ENCODE data around the gene GAPVD1. TPM values are rescaled to one million over a fixed set of nuclear protein-coding genes. Genes with fewer than 3 reads are reported as not detected.
"Not testable (repeated sequence)": the region's sequence is repeated elsewhere in the genome, so short reads cannot be mapped to it uniquely, and the experiment has no call there.

The GAPVD1 gene
- total and polyA plus RNA-seq, 2 of the 13 experiments (the other 11 are each of a cell fraction or from before 2014, with no cell fraction given) = 11.1 to 33.2 TPM

DNA sequence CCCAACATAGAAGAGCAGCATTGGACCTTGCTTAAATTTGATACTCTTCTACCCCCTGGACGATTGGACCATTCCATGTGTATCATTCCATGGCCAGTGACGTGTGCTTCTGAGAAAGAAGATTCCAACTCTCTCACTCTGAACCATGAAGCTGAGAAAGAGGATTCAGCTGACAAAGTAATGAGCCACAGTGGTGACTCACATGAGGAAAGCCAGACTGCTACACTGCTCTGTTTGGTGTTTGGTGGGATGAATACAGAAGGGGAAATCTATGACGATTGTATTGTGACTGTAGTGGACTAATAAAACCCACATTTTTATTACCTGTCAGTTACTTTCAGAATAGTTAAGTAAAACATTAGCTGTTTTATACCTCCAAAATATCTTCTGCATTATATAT, 27.9 kb upstream of the GAPVD1 start:
- H3K9ac ChIP-seq (ENCODE audit: insufficient read depth, low read depth, low read length) = no peak overlapping the region
- H4K20me1 ChIP-seq (ENCODE audit: insufficient read depth, low read length) = peaks cover 36% of the 10 kb centered on the region
- FAIRE-seq (no peak), DNase-seq (ENCODE audit: low spot score) (no peak), ATAC-seq (peak; percentile 37)
- H3K4me2 ChIP-seq (ENCODE audit: low read depth, low read length) = no peak overlapping the region
- H3K4me1 ChIP-seq (ENCODE audit: insufficient read depth, low read length) = peaks cover 38% of the 10 kb centered on the region
- H3K27ac ChIP-seq (ENCODE audit: extremely low read length, insufficient read depth, low read length) = no peak overlapping the region
- ChIA-PET POLR2A (interaction anchor here (1.9 kb wide), 1 partner anchor 8 kb away, joined by 15 read pairs; the partner anchor contains the start of gene HSPA5), CTCF (ENCODE audit: low intra/inter-chr PET ratio, low total read pairs) (no interaction called here)
- H3K9me3 ChIP-seq (ENCODE audit: low read length) = no peaks in the 10 kb centered on the region
- peaks cover 20% of the 10 kb centered on the region for H3K79me2 ChIP-seq (ENCODE audit: insufficient read depth, low read length)
- no TSS peak for BruUV-seq (replicated peaks)
- WGBS (ENCODE audit: low lambda C conversion rate) = 91% methylated on average over 3 of the region's 3 CpGs
- in situ Hi-C loops (cut with HindIII; ENCODE audit: extremely low pct_ligation_motif_present, low pct_unique_long_range_greater_than_20kb) (no loop called here), intact Hi-C loops (cut with micrococcal nuclease; ENCODE audit: unreplicated experiment) (no loop called here)
- H3K27me3 ChIP-seq (ENCODE audit: control insufficient read depth in 1 of 2, insufficient read depth in 2 of 2, low read length in 2 of 2) = no peaks in the 10 kb centered on the region
- H3K36me3 ChIP-seq (replicated peaks in 1 of 2; ENCODE audit: control insufficient read depth in 1 of 2, insufficient read depth in 2 of 2, low read length in 2 of 2) = peaks cover 7 to 75% of the 10 kb centered on the region in 2 experiments
- TF ChIP-seq ZFYVE20 (CRISPR knock-in tag; IDR thresholded peaks at IDR 0.05; ENCODE audit: borderline replicate concordance, low read depth) = no peak
- 0 out of 4 replicates have a peak, but pooled peaks of 1 of the 2 experiments have one; percentile 14 for TF ChIP-seq POLR2A (IDR thresholded peaks at IDR 0.05; ENCODE audit: insufficient read depth in 1 of 2, low read depth in 2 of 2, low read length in 2 of 2)
- H3K4me3 ChIP-seq (replicated peaks in 1 of 3; ENCODE audit: insufficient read depth in 1 of 3, low read depth in 2 of 3, low read length in 3 of 3) = no peak overlapping the region
- no peak overlapping the region for H2AFZ ChIP-seq (ENCODE audit: low read length)

DNA sequence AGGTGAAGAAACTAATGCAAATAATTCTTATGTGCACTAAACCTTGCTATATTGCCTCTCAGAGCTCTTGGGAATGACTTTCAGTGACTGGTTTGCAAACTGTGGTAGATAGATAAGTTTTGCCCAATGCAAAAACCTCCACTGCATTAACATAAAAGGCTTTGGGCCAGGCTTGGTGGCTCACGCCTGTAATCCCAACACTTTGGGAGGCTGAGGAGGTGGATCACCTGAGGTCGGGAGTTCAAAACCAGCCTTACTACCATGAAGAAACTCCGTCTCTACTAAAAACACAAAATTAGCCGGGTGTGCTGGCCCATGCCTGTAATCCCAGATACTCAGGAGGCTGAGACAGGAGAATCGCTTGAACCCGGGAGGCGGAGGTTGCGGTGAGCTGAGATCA, 27.5 kb upstream of the GAPVD1 start:
- peaks cover 40% of the 10 kb centered on the region for H4K20me1 ChIP-seq (ENCODE audit: insufficient read depth, low read length)
- FAIRE-seq = not testable (repeated sequence)

More for the DNA sequence above, 27.5 kb upstream of the GAPVD1 start:
- H3K9me3 ChIP-seq (ENCODE audit: low read length); H2AFZ ChIP-seq (ENCODE audit: low read length); H3K9ac ChIP-seq (ENCODE audit: insufficient read depth, low read depth, low read length); CTCF ChIA-PET (ENCODE audit: low intra/inter-chr PET ratio, low total read pairs); ATAC-seq; DNase-seq (ENCODE audit: low spot score); H3K4me2 ChIP-seq (ENCODE audit: low read depth, low read length); H3K27ac ChIP-seq (ENCODE audit: extremely low read length, insufficient read depth, low read length); H3K4me3 ChIP-seq (replicated peaks in 1 of 3; ENCODE audit: insufficient read depth in 1 of 3, low read depth in 2 of 3, low read length in 3 of 3); intact Hi-C loops (cut with micrococcal nuclease; ENCODE audit: unreplicated experiment); BruUV-seq (replicated peaks); H3K27me3 ChIP-seq (ENCODE audit: control insufficient read depth in 1 of 2, insufficient read depth in 2 of 2, low read length in 2 of 2); in situ Hi-C loops (cut with HindIII; ENCODE audit: extremely low pct_ligation_motif_present, low pct_unique_long_range_greater_than_20kb); POLR2A ChIA-PET: not testable (repeated sequence)
- Histone ChIP-seq H3K4me1 (ENCODE audit: insufficient read depth, low read length) (peaks cover 43% of the 10 kb centered on the region), H3K79me2 (ENCODE audit: insufficient read depth, low read length) (peaks cover 24% of the 10 kb centered on the region), H3K36me3 (replicated peaks in 1 of 2; ENCODE audit: control insufficient read depth in 1 of 2, insufficient read depth in 2 of 2, low read length in 2 of 2) (peaks cover 7 to 79% of the 10 kb centered on the region in 2 experiments)
- 98% methylated on average over 8 of the region's 8 CpGs for WGBS (ENCODE audit: low lambda C conversion rate)
- TF ChIP-seq POLR2A (IDR thresholded peaks at IDR 0.05; ENCODE audit: insufficient read depth in 1 of 2, low read depth in 2 of 2, low read length in 2 of 2) = 0 out of 4 replicates have a peak, but pooled peaks of 1 of the 2 experiments have one; percentile 8
